Heart left ventricle (tissue), 13 donors: ENCODE results near the gene NKX2-4.

Source experiments
- POLR2A ChIP-seq, 2 donors: fragments of 450-650 bp; IDR thresholded peaks; one replicate each; pipeline ENCODE4 v1.6.1; 2017; ENCODE audit warnings: antibody characterized with exemption in 2 of 2, mild to moderate bottlenecking in 2 of 2, moderate library complexity in 2 of 2
- TF ChIP-seq, protein P1 (sequence below), 12 donors: fragments of 200-600 bp; sonication (generic) in 4 of 12; IDR thresholded peaks; one replicate each; pipeline versions ENCODE4 v1.5.0 to v1.8.0; 2018 to 2022; ENCODE audit warnings: antibody characterized with exemption in 12 of 12, mild to moderate bottlenecking in 5 of 12
- donor health status: ischemic (EF 13 %, LVEDD 7.1; RV severe dilation, severe dysfunction).
- donor health status: DM: no; HTN: yes; CAD: no.
- donor health status: DM: no; HTN: no; CAD: no.
- donor health status: ischemic (EF 25% LVEDD 6.9; RV normal size, moderate dysfunction).
- donor health status: ischemic (EF 25% LVEDD 5.7; RV mildly dilated, moderate dysfunction).
- donor health status: ischemic (EF 35%, LVEDD 5.7; RV mildly dilated, moderate dysfunction).
- donor health status: nonischemic (EF 11% LVEDD 7.7; RV severe dilation, severe dysfunction).
- donor health status: DM: yes; HTN: yes; CAD: no.
- donor health status: PGD.
- donor health status: ischemic (EF 29% LVEDD 5.4; RV normal size, mild dysfunction).
- donor health status: nonischemic (EF 23%, LVEDD 6.1; RV moderate dilation, normal function).

GRCh38 chr20:21390768-21391167 lies 6.6 kb downstream of the NKX2-4 start:
- TF ChIP-seq, protein P1, sequence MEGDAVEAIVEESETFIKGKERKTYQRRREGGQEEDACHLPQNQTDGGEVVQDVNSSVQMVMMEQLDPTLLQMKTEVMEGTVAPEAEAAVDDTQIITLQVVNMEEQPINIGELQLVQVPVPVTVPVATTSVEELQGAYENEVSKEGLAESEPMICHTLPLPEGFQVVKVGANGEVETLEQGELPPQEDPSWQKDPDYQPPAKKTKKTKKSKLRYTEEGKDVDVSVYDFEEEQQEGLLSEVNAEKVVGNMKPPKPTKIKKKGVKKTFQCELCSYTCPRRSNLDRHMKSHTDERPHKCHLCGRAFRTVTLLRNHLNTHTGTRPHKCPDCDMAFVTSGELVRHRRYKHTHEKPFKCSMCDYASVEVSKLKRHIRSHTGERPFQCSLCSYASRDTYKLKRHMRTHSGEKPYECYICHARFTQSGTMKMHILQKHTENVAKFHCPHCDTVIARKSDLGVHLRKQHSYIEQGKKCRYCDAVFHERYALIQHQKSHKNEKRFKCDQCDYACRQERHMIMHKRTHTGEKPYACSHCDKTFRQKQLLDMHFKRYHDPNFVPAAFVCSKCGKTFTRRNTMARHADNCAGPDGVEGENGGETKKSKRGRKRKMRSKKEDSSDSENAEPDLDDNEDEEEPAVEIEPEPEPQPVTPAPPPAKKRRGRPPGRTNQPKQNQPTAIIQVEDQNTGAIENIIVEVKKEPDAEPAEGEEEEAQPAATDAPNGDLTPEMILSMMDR (IDR thresholded peaks at IDR 0.05) = no peak
- TF ChIP-seq POLR2A (IDR thresholded peaks at IDR 0.05) = no peak
